HG03103 (cell line): ENCODE results near the gene CLK3.

ENCODE experiments used
- ATAC-seq: cut with Tn5 transposase; IDR thresholded peaks from one replicate; pipeline ENCODE4 v1.9.1; 2021; ENCODE audit warnings: low read depth; ENCODE audit not compliant: unreplicated experiment

The CLK3 gene

GRCh38 chr15:74674161-74674560 is 58.5 kb downstream of the CLK3 start:
- ATAC-seq, result no peak

DNA sequence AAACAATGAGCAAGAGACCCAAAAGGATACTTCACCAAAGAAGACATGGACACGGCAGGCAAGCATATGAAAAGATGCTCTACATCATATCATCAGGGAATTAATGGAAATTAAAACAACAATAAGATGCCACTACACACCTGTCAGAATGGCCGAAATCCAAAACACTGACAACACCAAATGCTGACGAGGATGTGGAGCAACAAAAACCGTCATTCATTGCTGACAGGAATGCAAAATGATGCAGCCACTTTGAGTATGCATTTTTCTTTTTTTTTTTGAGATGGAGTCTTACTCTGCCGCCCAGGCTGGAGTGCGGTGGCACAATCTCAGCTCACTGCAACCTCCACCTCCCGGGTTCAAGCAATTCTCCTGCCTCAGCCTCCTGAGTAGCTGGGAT is 61.2 kb downstream of the CLK3 start:
- ATAC-seq, result no peak
